ENCODE measurements around the gene ADARB1. TPM values are rescaled to one million over a fixed set of nuclear protein-coding genes. Genes with fewer than 3 reads are reported as not detected.

Gene ADARB1
- total RNA-seq, 4 donors from 2014 or later, result 107 to 231 (median 201) TPM

DNA sequence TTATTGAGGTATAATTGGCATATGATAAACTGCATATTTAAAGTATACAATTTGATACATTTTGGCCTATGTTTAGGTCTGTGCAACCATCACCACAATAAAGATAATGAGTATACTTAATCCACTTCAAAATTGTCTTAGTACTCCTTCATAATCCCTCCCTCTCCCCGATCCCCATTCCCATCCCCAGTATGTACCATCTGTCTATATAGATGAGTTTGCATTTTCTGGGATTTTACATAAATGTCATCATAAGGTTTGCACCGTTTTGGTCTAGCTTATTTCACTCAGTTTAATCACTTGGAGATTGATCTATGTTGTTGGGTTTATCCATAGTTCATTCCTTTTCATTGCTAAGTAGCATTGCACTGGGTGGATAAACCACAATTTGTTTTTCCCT is 139.0 kb downstream of the ADARB1 start:
- WGBS, result 90% methylated on average over 2 of the region's 2 CpGs
- TF ChIP-seq CTCF (IDR thresholded peaks at IDR 0.05), result no peak
- TF ChIP-seq POLR2AphosphoS5 (IDR thresholded peaks at IDR 0.05), result no peak
- TF ChIP-seq POLR2A (IDR thresholded peaks at IDR 0.05; ENCODE audit: low read depth), result no peak
- no peak for TF ChIP-seq EP300 (IDR thresholded peaks at IDR 0.05)
- H3K27me3 ChIP-seq, result no peaks in the 10 kb centered on the region
- no peak overlapping the region for H3K4me3 ChIP-seq
- peaks cover 0 to 6% (median 0%) of the 10 kb centered on the region in 4 donors for H3K4me1 ChIP-seq
- H3K36me3 ChIP-seq, result peaks cover 25 to 71% (median 38%) of the 10 kb centered on the region in 4 donors
- H3K9me3 ChIP-seq, result peaks cover 0 to 4% (median 0%) of the 10 kb centered on the region in 4 donors
- no peak overlapping the region for H3K27ac ChIP-seq (replicated peaks in 1 of 4)
- DNase-seq (ENCODE audit: extremely low spot score), result no peak
- intact Hi-C loops (cut with DNase I), result no loop called here

DNA sequence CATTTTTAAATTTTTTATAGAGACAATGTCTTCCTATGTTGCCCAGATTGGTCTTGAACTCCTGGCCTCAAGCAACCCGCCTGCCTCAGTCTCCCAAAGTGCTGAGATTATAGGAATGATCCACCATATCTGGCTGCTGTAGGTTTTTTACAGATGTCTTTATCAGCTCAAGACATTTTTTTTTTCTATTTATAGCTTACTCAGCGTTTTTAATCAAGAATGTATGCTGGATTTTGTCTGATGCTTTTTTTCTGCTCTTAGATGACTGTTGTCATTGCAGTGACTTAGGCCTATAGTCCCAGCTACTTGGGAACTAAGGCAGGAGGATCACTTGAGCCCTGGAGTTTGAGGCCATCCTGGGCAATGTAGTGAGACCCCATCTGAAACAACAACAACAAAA is 140.8 kb downstream of the ADARB1 start:
- 84% methylated on average over 2 of the region's 2 CpGs for WGBS
- H3K9me3 ChIP-seq, result peaks cover 0 to 4% (median 0%) of the 10 kb centered on the region in 4 donors
- H3K36me3 ChIP-seq, result peaks cover 18 to 71% (median 41%) of the 10 kb centered on the region in 4 donors
- H3K4me1 ChIP-seq, result peaks cover 0 to 3% (median 0%) of the 10 kb centered on the region in 4 donors
- H3K4me3 ChIP-seq, result no peak overlapping the region
- no peak overlapping the region for H3K27ac ChIP-seq (replicated peaks in 1 of 4)
- no peak for DNase-seq (ENCODE audit: extremely low spot score)
- no peak for TF ChIP-seq CTCF (IDR thresholded peaks at IDR 0.05)
- TF ChIP-seq EP300 (IDR thresholded peaks at IDR 0.05), result no peak
- TF ChIP-seq POLR2A (IDR thresholded peaks at IDR 0.05; ENCODE audit: low read depth), result no peak
- TF ChIP-seq POLR2AphosphoS5 (IDR thresholded peaks at IDR 0.05), result no peak
- intact Hi-C loops (cut with DNase I), result no loop called here
- no peaks in the 10 kb centered on the region for H3K27me3 ChIP-seq

DNA sequence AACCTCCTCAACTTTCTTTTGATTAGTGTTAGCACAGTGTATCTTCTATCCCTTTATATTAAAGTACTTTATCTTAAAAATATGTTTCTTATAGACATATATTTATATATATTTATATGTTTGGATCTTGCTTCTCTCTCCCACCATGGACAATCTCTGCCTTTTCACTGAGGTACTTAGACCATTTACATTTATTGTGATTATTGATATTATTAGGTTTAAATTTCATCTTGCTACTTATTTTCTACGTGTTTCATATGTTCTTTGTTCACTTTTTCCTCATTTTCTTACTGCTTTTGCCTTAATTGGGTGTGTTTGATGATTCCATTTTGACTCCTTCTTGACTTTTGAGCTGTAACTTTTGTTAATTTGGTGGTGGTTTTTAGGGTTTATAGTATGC is 142.6 kb downstream of the ADARB1 start:
- no peak for DNase-seq (ENCODE audit: extremely low spot score)
- intact Hi-C loops (cut with DNase I), result no loop called here
- 82% methylated on average over 1 of the region's 1 CpG for WGBS

DNA sequence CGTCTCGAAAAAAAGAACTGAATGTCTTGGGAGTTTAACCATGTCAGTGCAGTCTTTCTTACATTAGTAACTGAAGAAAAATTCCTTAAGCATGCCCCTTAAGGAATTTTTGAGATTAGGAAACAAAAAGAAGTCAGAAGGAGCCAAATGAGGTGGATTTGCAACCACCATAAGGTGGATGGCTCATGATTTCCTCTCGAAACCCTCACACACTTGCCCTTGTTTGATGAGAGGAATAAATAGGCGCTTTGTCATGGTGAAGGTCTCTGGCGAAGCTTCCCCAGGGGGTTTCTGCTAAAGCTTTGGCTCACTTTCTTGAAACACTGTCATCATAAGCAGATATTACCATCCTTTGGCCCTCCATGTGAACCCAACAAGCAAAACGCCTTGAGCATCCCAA is 145.1 kb downstream of the ADARB1 start:
- H3K27ac ChIP-seq (replicated peaks in 1 of 4), result no peak overlapping the region

More for the DNA sequence above, 142.6 kb downstream of the ADARB1 start:
- H3K4me1 ChIP-seq, result peaks cover 0 to 3% (median 0%) of the 10 kb centered on the region in 4 donors
- H3K27me3 ChIP-seq, result no peaks in the 10 kb centered on the region
- no peak overlapping the region for H3K4me3 ChIP-seq
- H3K36me3 ChIP-seq, result peaks cover 23 to 71% (median 41%) of the 10 kb centered on the region in 4 donors
- TF ChIP-seq CTCF (IDR thresholded peaks at IDR 0.05), result no peak
- no peak for TF ChIP-seq POLR2A (IDR thresholded peaks at IDR 0.05; ENCODE audit: low read depth)
- no peak overlapping the region for H3K27ac ChIP-seq (replicated peaks in 1 of 4)
- H3K9me3 ChIP-seq, result peaks cover 0 to 4% (median 0%) of the 10 kb centered on the region in 4 donors

More for the DNA sequence above, 145.1 kb downstream of the ADARB1 start:
- Histone ChIP-seq H3K4me1 (peaks cover 0 to 3% (median 0%) of the 10 kb centered on the region in 4 donors), H3K27me3 (no peaks in the 10 kb centered on the region), H3K36me3 (peaks cover 36 to 68% (median 53%) of the 10 kb centered on the region in 4 donors), H3K4me3 (no peak overlapping the region), H3K9me3 (peaks cover 0 to 4% (median 0%) of the 10 kb centered on the region in 4 donors)
- TF ChIP-seq CTCF (IDR thresholded peaks at IDR 0.05), result no peak
- TF ChIP-seq EP300 (IDR thresholded peaks at IDR 0.05), result no peak
- TF ChIP-seq POLR2A (IDR thresholded peaks at IDR 0.05; ENCODE audit: low read depth), result no peak
- TF ChIP-seq POLR2AphosphoS5 (IDR thresholded peaks at IDR 0.05), result no peak
- no peak for DNase-seq (ENCODE audit: extremely low spot score)
- intact Hi-C loops (cut with DNase I), result no loop called here
- WGBS, result 90% methylated on average over 6 of the region's 6 CpGs
